Measurements from ENCODE around the gene DAO. TPM values are rescaled to one million over a fixed set of nuclear protein-coding genes. Genes with fewer than 3 reads are reported as not detected.

Gene DAO
- polyA plus RNA-seq, 4 donors: not detected

- Histone ChIP-seq H3K36me3 (ENCODE audit: control insufficient read depth in 3 of 3, insufficient read depth in 2 of 3, low read depth in 1 of 3, low read length in 3 of 3) (no peaks in the 10 kb centered on the region), H3K4me3 (ENCODE audit: low read depth in 1 of 3, low read length in 3 of 3) (no peak overlapping the region), H3K4me1 (ENCODE audit: control insufficient read depth in 3 of 3, insufficient read depth in 2 of 3, low read depth in 1 of 3, low read length in 2 of 3) (no peaks in the 10 kb centered on the region), H3K27me3 (ENCODE audit: control insufficient read depth in 3 of 3, insufficient read depth in 3 of 3, low read length in 3 of 3) (no peaks in the 10 kb centered on the region), H3K9me3 (ENCODE audit: control insufficient read depth in 2 of 2, insufficient read depth in 1 of 2, low read depth in 1 of 2, low read length in 1 of 2) (peaks cover 0 to under 1% of the 10 kb centered on the region in 2 donors), H3K27ac (ENCODE audit: low read depth in 1 of 3, low read length in 2 of 3) (no peak overlapping the region)
- DNase-seq (no peak), FAIRE-seq (no peak)
- 78 to 96% (median 92%) methylated on average over 5 of the region's 5 CpGs for WGBS, 3 donors
Observed at GRCh38 chr12:108895220-108895802, 15.4 kb downstream of the DAO start.

- no peaks in the 10 kb centered on the region for H3K9me3 ChIP-seq (ENCODE audit: control insufficient read depth in 2 of 2, insufficient read depth in 1 of 2, low read depth in 1 of 2, low read length in 1 of 2)
- H3K4me1 ChIP-seq (ENCODE audit: control insufficient read depth in 3 of 3, insufficient read depth in 2 of 3, low read depth in 1 of 3, low read length in 2 of 3): no peaks in the 10 kb centered on the region
- DNase-seq: no peak
- 45 to 62% (median 60%) methylated on average over 8 of the region's 8 CpGs for WGBS, 3 donors
- H3K4me3 ChIP-seq (ENCODE audit: low read depth in 1 of 3, low read length in 3 of 3): no peak overlapping the region
- no peak for FAIRE-seq
- no peaks in the 10 kb centered on the region for H3K36me3 ChIP-seq (ENCODE audit: control insufficient read depth in 3 of 3, insufficient read depth in 2 of 3, low read depth in 1 of 3, low read length in 3 of 3)
- no peaks in the 10 kb centered on the region for H3K27me3 ChIP-seq (ENCODE audit: control insufficient read depth in 3 of 3, insufficient read depth in 3 of 3, low read length in 3 of 3)
- H3K27ac ChIP-seq (ENCODE audit: low read depth in 1 of 3, low read length in 2 of 3): no peak overlapping the region
Observed at GRCh38 chr12:108896336-108896735, 16.4 kb downstream of the DAO start.

GRCh38 chr12:108896817-108897216 is 16.9 kb downstream of the DAO start:
- Histone ChIP-seq H3K4me1 (ENCODE audit: control insufficient read depth in 3 of 3, insufficient read depth in 2 of 3, low read depth in 1 of 3, low read length in 2 of 3) (no peaks in the 10 kb centered on the region), H3K9me3 (ENCODE audit: control insufficient read depth in 2 of 2, insufficient read depth in 1 of 2, low read depth in 1 of 2, low read length in 1 of 2) (no peaks in the 10 kb centered on the region), H3K4me3 (ENCODE audit: low read depth in 1 of 3, low read length in 3 of 3) (no peak overlapping the region), H3K27me3 (ENCODE audit: control insufficient read depth in 3 of 3, insufficient read depth in 3 of 3, low read length in 3 of 3) (no peaks in the 10 kb centered on the region), H3K36me3 (ENCODE audit: control insufficient read depth in 3 of 3, insufficient read depth in 2 of 3, low read depth in 1 of 3, low read length in 3 of 3) (no peaks in the 10 kb centered on the region), H3K27ac (ENCODE audit: low read depth in 1 of 3, low read length in 2 of 3) (no peak overlapping the region)
- DNase-seq (no peak), FAIRE-seq (no peak)
- WGBS, 3 donors: 79 to 86% (median 81%) methylated on average over 4 of the region's 4 CpGs

- H3K4me1 ChIP-seq (ENCODE audit: control insufficient read depth in 3 of 3, insufficient read depth in 2 of 3, low read depth in 1 of 3, low read length in 2 of 3): no peaks in the 10 kb centered on the region
- no peaks in the 10 kb centered on the region for H3K36me3 ChIP-seq (ENCODE audit: control insufficient read depth in 3 of 3, insufficient read depth in 2 of 3, low read depth in 1 of 3, low read length in 3 of 3)
- FAIRE-seq (no peak), DNase-seq (no peak)
- no peak overlapping the region for H3K27ac ChIP-seq (ENCODE audit: low read depth in 1 of 3, low read length in 2 of 3)
- H3K27me3 ChIP-seq (ENCODE audit: control insufficient read depth in 3 of 3, insufficient read depth in 3 of 3, low read length in 3 of 3): no peaks in the 10 kb centered on the region
- H3K4me3 ChIP-seq (ENCODE audit: low read depth in 1 of 3, low read length in 3 of 3): no peak overlapping the region
- no peaks in the 10 kb centered on the region for H3K9me3 ChIP-seq (ENCODE audit: control insufficient read depth in 2 of 2, insufficient read depth in 1 of 2, low read depth in 1 of 2, low read length in 1 of 2)
- WGBS, 3 donors: 83 to 85% (median 83%) methylated on average over 5 of the region's 5 CpGs
Observed at GRCh38 chr12:108899145-108899544, 19.3 kb downstream of the DAO start.

GRCh38 chr12:108905725-108906124 is 25.8 kb downstream of the DAO start:
- Histone ChIP-seq H3K36me3 (ENCODE audit: control insufficient read depth in 3 of 3, insufficient read depth in 2 of 3, low read depth in 1 of 3, low read length in 3 of 3) (no peaks in the 10 kb centered on the region), H3K4me1 (ENCODE audit: control insufficient read depth in 3 of 3, insufficient read depth in 2 of 3, low read depth in 1 of 3, low read length in 2 of 3) (no peaks in the 10 kb centered on the region), H3K9me3 (ENCODE audit: control insufficient read depth in 2 of 2, insufficient read depth in 1 of 2, low read depth in 1 of 2, low read length in 1 of 2) (no peaks in the 10 kb centered on the region), H3K4me3 (ENCODE audit: low read depth in 1 of 3, low read length in 3 of 3) (no peak overlapping the region), H3K27me3 (ENCODE audit: control insufficient read depth in 3 of 3, insufficient read depth in 3 of 3, low read length in 3 of 3) (peaks cover 0 to 4% (median 0%) of the 10 kb centered on the region in 3 donors), H3K27ac (ENCODE audit: low read depth in 1 of 3, low read length in 2 of 3) (no peak overlapping the region)
- DNase-seq (no peak), FAIRE-seq (no peak)
- 62 to 81% (median 68%) methylated on average over 5 of the region's 5 CpGs for WGBS, 3 donors

GRCh38 chr12:108906971-108907370 is 27.1 kb downstream of the DAO start:
- no peak for FAIRE-seq
- H3K4me3 ChIP-seq (ENCODE audit: low read depth in 1 of 3, low read length in 3 of 3): no peak overlapping the region

GRCh38 chr12:108907839-108908351 is 28.0 kb downstream of the DAO start:
- 6 to 32% (median 16%) methylated on average over 2 of the region's 2 CpGs for WGBS, 3 donors
- Histone ChIP-seq H3K9me3 (ENCODE audit: control insufficient read depth in 2 of 2, insufficient read depth in 1 of 2, low read depth in 1 of 2, low read length in 1 of 2) (no peaks in the 10 kb centered on the region), H3K4me3 (ENCODE audit: low read depth in 1 of 3, low read length in 3 of 3) (no peak overlapping the region), H3K4me1 (ENCODE audit: control insufficient read depth in 3 of 3, insufficient read depth in 2 of 3, low read depth in 1 of 3, low read length in 2 of 3) (no peaks in the 10 kb centered on the region), H3K27me3 (ENCODE audit: control insufficient read depth in 3 of 3, insufficient read depth in 3 of 3, low read length in 3 of 3) (peaks cover 0 to 4% (median 0%) of the 10 kb centered on the region in 3 donors), H3K36me3 (ENCODE audit: control insufficient read depth in 3 of 3, insufficient read depth in 2 of 3, low read depth in 1 of 3, low read length in 3 of 3) (no peaks in the 10 kb centered on the region), H3K27ac (ENCODE audit: low read depth in 1 of 3, low read length in 2 of 3) (no peak overlapping the region)
- FAIRE-seq: no peak
- no peak for DNase-seq

More at GRCh38 chr12:108906971-108907370, 27.1 kb downstream of the DAO start:
- WGBS, 3 donors: 73 to 76% (median 73%) methylated on average over 2 of the region's 2 CpGs
- H3K27ac ChIP-seq (ENCODE audit: low read depth in 1 of 3, low read length in 2 of 3): no peak overlapping the region
- peaks cover 0 to 4% (median 0%) of the 10 kb centered on the region in 3 donors for H3K27me3 ChIP-seq (ENCODE audit: control insufficient read depth in 3 of 3, insufficient read depth in 3 of 3, low read length in 3 of 3)
- no peaks in the 10 kb centered on the region for H3K36me3 ChIP-seq (ENCODE audit: control insufficient read depth in 3 of 3, insufficient read depth in 2 of 3, low read depth in 1 of 3, low read length in 3 of 3)
- no peaks in the 10 kb centered on the region for H3K9me3 ChIP-seq (ENCODE audit: control insufficient read depth in 2 of 2, insufficient read depth in 1 of 2, low read depth in 1 of 2, low read length in 1 of 2)
- DNase-seq: no peak
- no peaks in the 10 kb centered on the region for H3K4me1 ChIP-seq (ENCODE audit: control insufficient read depth in 3 of 3, insufficient read depth in 2 of 3, low read depth in 1 of 3, low read length in 2 of 3)

- no peak for FAIRE-seq
- H3K4me1 ChIP-seq (ENCODE audit: control insufficient read depth in 3 of 3, insufficient read depth in 2 of 3, low read depth in 1 of 3, low read length in 2 of 3): no peaks in the 10 kb centered on the region
- DNase-seq: no peak
- peaks cover 0 to 4% (median 0%) of the 10 kb centered on the region in 3 donors for H3K27me3 ChIP-seq (ENCODE audit: control insufficient read depth in 3 of 3, insufficient read depth in 3 of 3, low read length in 3 of 3)
- WGBS, 3 donors: 80 to 86% (median 84%) methylated on average over 5 of the region's 5 CpGs
- no peaks in the 10 kb centered on the region for H3K36me3 ChIP-seq (ENCODE audit: control insufficient read depth in 3 of 3, insufficient read depth in 2 of 3, low read depth in 1 of 3, low read length in 3 of 3)
- H3K27ac ChIP-seq (ENCODE audit: low read depth in 1 of 3, low read length in 2 of 3): no peak overlapping the region
- H3K4me3 ChIP-seq (ENCODE audit: low read depth in 1 of 3, low read length in 3 of 3): no peak overlapping the region
- no peaks in the 10 kb centered on the region for H3K9me3 ChIP-seq (ENCODE audit: control insufficient read depth in 2 of 2, insufficient read depth in 1 of 2, low read depth in 1 of 2, low read length in 1 of 2)
Observed at GRCh38 chr12:108910336-108910735, 30.4 kb downstream of the DAO start.

GRCh38 chr12:108911915-108912314 is 32.0 kb downstream of the DAO start:
- WGBS, 3 donors: 30 to 65% (median 47%) methylated on average over 6 of the region's 6 CpGs
- Histone ChIP-seq H3K27ac (ENCODE audit: low read depth in 1 of 3, low read length in 2 of 3) (no peak overlapping the region), H3K36me3 (ENCODE audit: control insufficient read depth in 3 of 3, insufficient read depth in 2 of 3, low read depth in 1 of 3, low read length in 3 of 3) (no peaks in the 10 kb centered on the region), H3K4me1 (ENCODE audit: control insufficient read depth in 3 of 3, insufficient read depth in 2 of 3, low read depth in 1 of 3, low read length in 2 of 3) (no peaks in the 10 kb centered on the region), H3K9me3 (ENCODE audit: control insufficient read depth in 2 of 2, insufficient read depth in 1 of 2, low read depth in 1 of 2, low read length in 1 of 2) (no peaks in the 10 kb centered on the region), H3K27me3 (ENCODE audit: control insufficient read depth in 3 of 3, insufficient read depth in 3 of 3, low read length in 3 of 3) (peaks cover 0 to 4% (median 0%) of the 10 kb centered on the region in 3 donors), H3K4me3 (ENCODE audit: low read depth in 1 of 3, low read length in 3 of 3) (no peak overlapping the region)
- no peak for FAIRE-seq
- DNase-seq: no peak
